Hypothalamus (tissue), 51 donors: ENCODE data around the gene TREM1.

ENCODE experiments used
- DNase-seq, 51 donors: peaks; one replicate each; lab custom pipeline; 2025; lab: John Stamatoyannopoulos, UW

The TREM1 gene

DNA sequence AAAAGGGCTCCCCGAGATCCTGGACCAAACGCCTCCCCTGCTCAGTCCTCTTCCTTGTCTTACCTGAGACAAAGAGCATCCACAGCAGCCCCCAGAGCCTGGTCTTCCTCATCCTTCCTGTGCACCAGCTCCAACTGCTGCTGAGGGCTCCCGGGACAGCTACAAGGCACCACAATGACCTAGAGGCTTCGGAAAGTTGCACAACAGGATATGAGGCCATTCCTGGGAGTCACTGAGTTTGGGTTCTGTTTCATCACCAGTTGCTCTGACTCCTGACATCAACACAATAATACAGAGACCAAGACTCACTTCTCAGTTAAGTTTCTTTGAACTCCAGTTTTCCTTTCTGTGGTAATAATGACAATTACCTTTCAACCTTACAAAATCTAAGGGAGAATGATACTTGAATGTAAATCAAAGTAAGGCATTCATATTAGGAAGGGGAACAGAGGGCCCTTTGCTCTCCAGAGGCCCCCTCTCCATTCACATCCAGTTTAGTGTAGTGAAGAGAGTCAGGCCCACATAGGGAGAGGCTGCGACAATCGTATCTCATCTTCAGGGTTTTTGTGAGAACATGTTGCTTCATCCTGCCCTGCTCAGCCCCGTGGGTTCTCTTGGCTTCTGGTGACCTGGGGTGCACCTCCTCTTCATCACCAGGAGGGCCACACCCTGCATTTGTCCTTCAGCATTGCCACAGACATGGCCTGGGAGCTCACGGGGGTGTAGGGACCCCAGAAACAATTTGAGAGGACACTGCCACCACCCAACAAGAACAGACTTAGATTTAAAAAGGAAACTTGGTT, at the start of gene TREM1:
TREM1 (minus strand) TSS at position 139 of the 803 bp plus-strand sequence; CDS start at position 112, 27 bp downstream.
- DNase-seq = peak in 2 of 51 donors; percentile 1 to 5

DNA sequence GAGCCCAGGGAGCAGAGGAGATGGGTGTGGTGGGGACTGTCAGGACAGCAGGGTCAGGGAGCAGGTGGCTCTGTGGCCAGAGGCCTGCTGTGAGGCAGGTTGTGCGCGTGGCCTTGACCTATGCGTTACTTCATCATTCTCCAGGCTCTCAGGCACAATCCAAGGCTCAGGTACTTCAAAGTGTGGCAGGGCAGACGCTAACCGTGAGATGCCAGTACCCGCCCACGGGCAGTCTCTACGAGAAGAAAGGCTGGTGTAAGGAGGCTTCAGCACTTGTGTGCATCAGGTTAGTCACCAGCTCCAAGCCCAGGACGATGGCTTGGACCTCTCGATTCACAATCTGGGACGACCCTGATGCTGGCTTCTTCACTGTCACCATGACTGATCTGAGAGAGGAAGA, 49.5 kb upstream of the TREM1 start:
- no peak for DNase-seq

GRCh38 chr6:41335296-41335695, 48.8 kb upstream of the TREM1 start, which contains the start of gene NCR2:
TSS of gene NCR2 (plus strand) at chr6:41335608. CDS start at chr6:41335877, 269 bp downstream.
- no peak for DNase-seq

DNA sequence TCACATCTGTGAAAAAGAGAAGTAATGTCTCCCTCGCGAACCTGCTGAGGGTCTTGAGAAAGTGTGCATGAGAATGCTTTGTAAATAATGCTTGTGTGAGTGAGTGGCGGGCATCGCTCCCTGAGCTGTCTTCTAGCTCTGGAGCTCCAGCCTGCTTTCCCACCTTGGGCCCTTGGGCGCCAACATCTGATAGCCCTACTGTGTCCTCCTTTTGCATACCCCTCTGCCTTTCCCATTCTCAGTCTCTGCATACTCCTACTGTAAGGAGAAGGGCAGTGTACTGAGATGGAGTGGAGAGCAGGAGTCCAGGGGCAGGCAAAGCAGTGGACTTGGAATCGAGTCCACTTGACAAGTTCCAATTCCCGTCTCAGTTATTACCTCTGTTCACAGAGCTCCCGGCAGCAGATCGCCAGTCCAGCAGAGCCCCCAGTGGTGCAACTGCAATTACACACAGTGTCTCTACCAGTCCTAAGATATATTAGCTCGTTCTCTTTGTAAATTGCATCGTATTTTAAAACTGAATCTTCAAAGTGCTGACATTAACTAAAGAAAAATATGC, 48.1 kb upstream of the TREM1 start:
- DNase-seq = no peak

- no peak for DNase-seq
Measured at GRCh38 chr6:41332842-41333736, 46.6 kb upstream of the TREM1 start.

- no peak for DNase-seq
Measured at GRCh38 chr6:41332241-41332640, 45.8 kb upstream of the TREM1 start.

GRCh38 chr6:41331401-41332150, 45.1 kb upstream of the TREM1 start:
- DNase-seq = no peak

- DNase-seq = no peak
Measured at GRCh38 chr6:41327177-41327576, 40.7 kb upstream of the TREM1 start.

DNA sequence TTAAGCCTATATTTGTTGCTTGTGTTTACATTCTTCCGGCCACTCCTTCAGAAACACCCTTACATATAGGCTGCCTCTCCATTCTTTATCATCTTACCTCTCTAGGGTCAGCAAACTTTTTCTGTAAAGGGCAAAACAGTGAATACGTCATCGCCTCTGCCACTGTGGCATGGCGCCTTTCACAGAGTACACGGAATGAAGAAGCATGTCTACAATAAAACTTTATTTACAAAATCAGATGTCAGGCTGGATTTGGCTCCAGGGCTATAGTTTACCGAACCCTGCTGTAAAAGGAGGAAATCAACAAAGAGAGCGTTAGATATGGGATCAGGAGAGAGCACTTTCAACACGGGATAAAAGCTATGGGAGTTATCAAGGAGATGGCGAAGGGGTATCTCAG, 39.6 kb upstream of the TREM1 start:
- no peak for DNase-seq

GRCh38 chr6:41325446-41326066, 39.1 kb upstream of the TREM1 start:
- DNase-seq = no peak

DNA sequence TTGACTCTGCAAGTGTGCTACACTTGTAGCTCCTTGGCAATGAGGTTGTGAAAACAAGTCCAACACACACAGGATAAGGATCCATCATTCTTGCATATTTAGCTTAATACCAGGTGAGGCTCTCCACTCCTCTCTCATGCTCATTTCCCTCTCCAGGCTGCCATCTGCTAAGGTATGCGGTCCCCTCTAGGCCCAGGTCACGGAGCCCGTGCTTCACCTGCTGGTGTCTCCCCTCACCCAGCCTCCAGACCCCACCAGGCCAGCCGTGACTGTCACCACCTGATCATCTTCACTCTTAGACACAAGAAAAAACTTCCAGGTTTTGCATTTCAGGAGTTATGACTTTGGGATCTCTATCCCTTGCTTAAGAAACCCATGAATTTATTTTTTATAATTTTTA, 34.7 kb upstream of the TREM1 start:
- no peak for DNase-seq

GRCh38 chr6:41318654-41319565, 32.4 kb upstream of the TREM1 start:
- peak in 49 of 51 donors; percentile 8 to 79 (median 44) for DNase-seq

DNA sequence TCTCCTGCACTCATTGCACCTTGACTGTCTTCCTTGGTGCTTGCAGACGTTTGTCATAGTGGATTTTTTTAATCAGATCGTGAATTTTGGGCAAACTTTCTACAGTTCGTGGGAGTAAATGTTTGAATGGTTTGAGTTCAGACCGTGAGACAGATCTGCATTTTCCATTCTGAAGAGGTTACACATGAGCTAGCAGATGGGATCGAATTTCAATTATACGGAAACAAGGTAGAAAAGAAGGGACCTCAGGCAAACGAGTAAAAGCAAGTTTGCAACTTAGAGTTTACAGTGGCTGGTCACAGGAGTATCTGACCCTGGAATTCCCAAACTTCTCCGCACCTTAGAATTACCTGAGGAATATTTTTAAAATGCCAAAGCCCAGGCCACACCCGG, 31.8 kb upstream of the TREM1 start:
- DNase-seq = no peak

DNA sequence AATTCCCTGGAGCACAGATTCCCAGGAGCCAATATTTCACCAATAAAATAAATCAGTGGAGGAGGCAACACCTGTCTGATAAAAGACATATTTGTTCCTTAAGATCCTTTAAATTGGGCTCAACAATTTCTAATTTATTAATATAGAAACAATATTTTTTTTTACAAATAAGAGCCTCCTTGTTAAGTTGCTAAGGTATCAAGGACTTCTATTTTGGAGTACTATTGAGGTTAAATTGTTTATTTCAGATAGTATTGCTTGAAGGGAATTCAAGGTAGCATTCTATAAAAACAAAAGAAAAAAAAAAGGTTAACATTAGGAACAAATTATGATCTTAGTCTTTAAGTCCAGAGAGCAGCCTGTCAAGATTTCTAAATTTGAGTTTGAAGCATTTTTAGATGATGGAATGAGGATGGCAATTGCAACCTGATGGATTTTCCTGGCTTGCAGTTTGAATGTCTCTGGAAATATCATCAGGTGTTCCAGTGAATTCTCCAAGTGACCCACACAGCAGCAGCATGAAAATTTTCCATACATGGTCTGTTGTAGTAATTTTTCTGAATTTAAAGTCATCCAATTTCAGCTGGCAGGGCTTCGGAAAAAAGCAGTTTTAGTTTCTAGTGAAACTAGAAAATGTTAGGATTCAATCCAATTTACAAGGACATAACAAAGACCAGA, 29.6 kb upstream of the TREM1 start:
- no peak for DNase-seq

GRCh38 chr6:41315203-41315602, 28.7 kb upstream of the TREM1 start:
- no peak for DNase-seq

DNA sequence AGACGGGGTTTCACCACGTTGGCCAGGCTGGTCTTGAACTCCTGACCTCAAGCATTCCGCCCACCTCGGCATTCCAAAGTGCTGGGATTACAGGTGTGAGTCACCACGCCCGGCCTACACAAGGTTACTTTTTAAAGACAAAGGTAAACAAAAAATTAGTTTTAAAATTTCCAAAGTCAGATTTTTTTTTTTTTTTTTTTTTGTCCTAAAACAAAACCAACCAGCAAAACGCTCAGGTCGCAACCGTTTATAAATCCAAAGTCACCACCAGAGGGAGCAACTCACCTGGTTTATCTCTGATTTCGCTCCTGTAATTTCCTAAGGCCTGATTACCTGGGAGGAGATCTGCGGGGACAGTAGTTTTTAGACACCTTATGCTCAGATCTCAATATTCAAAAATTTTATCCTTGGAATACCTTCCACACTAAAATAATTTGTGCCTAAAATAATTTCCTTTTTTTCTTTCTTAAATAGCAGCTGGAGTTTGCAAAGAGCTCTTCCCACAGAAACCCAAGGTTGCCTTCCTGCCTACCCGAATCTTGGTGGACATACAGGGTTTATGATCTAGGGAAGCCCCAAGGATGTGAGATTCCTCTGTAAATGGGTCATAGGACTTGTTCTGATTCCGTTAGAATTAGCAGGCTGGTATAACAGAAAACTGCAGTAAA, 19.8 kb upstream of the TREM1 start:
- peak in 7 of 51 donors; percentile 3 to 19 (median 7) for DNase-seq

DNA sequence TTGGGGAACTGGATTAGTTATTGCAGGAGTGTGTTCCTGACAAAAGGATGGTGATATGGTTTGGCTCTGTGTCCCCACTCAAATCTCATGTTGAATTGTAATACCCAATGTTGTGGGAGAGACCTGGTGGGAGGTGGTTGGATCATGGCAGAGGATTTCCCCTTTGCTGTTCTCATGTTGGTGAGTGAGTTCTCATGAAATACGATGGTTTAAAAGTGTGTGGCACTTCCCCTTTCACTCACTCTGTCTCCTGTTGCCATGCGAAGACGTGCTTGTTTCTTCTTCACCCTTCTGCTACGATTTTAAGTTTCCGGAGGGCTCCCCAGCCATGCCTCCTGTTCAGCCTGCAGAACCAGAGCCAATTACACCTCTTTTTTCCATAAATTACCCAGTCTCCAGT, 16.2 kb upstream of the TREM1 start:
- DNase-seq = no peak
